ENCODE results near the gene FLNC. TPM values are rescaled to one million over a fixed set of nuclear protein-coding genes. Genes with fewer than 3 reads are reported as not detected.

FLNC gene
- total RNA-seq, 1 experiment from 2014 or later = 10.2 TPM

GRCh38 chr7:128854396-128854795, 24.2 kb downstream of the FLNC start:
- no TSS peak for BruUV-seq (replicated peaks)
- intact Hi-C loops (cut with micrococcal nuclease; ENCODE audit: unreplicated experiment) = no loop called here
- no peak for ATAC-seq
- Histone ChIP-seq H3K27ac (ENCODE audit: low read length) (no peak overlapping the region), H3K4me3 (ENCODE audit: low read depth in 2 of 2, low read length in 2 of 2) (no peak overlapping the region), H3K36me3 (ENCODE audit: control insufficient read depth, insufficient read depth, low read length) (no peaks in the 10 kb centered on the region), H3K9me3 (ENCODE audit: control insufficient read depth, insufficient read depth, low read depth, low read length) (no peaks in the 10 kb centered on the region), H3K27me3 (ENCODE audit: control insufficient read depth, insufficient read depth, low read length) (no peaks in the 10 kb centered on the region), H3K4me1 (ENCODE audit: control insufficient read depth, insufficient read depth, low read length) (no peaks in the 10 kb centered on the region)
- in situ Hi-C loops (cut with HindIII; ENCODE audit: low pct_unique_long_range_greater_than_20kb, low sequenced_read_pairs) = no loop called here
- no peak for TF ChIP-seq SIN3A (IDR thresholded peaks at IDR 0.05; ENCODE audit: borderline replicate concordance, insufficient read depth, low read depth, low read length)
- TF ChIP-seq TCF7L2 (IDR thresholded peaks at IDR 0.05; ENCODE audit: low read depth, low read length) = no peak
- TF ChIP-seq REST (IDR thresholded peaks at IDR 0.05; ENCODE audit: insufficient read depth in 1 of 2, low read depth in 2 of 2, low read length in 1 of 2) = no peak
- no peak for TF ChIP-seq POLR2AphosphoS5 (IDR thresholded peaks at IDR 0.05; ENCODE audit: low read depth, low read length)
- TF ChIP-seq CTCF (IDR thresholded peaks at IDR 0.05) = no peak
- ChIA-PET CTCF (no interaction called here), POLR2A (no interaction called here)
- DNase-seq (ENCODE audit: low read depth, low spot score) = no peak

- DNase-seq (ENCODE audit: low read depth, low spot score) (no peak), ATAC-seq (no peak)
- H3K4me3 ChIP-seq (ENCODE audit: low read depth in 2 of 2, low read length in 2 of 2) = no peak overlapping the region
- no peak overlapping the region for H3K27ac ChIP-seq (ENCODE audit: low read length)
- H3K9me3 ChIP-seq (ENCODE audit: control insufficient read depth, insufficient read depth, low read depth, low read length) = no peaks in the 10 kb centered on the region
- no peaks in the 10 kb centered on the region for H3K36me3 ChIP-seq (ENCODE audit: control insufficient read depth, insufficient read depth, low read length)
- H3K4me1 ChIP-seq (ENCODE audit: control insufficient read depth, insufficient read depth, low read length) = no peaks in the 10 kb centered on the region
- H3K27me3 ChIP-seq (ENCODE audit: control insufficient read depth, insufficient read depth, low read length) = no peaks in the 10 kb centered on the region
- in situ Hi-C loops (cut with HindIII; ENCODE audit: low pct_unique_long_range_greater_than_20kb, low sequenced_read_pairs) (no loop called here), intact Hi-C loops (cut with micrococcal nuclease; ENCODE audit: unreplicated experiment) (no loop called here)
- ChIA-PET POLR2A (no interaction called here), CTCF (no interaction called here)
- TF ChIP-seq TCF7L2 (IDR thresholded peaks at IDR 0.05; ENCODE audit: low read depth, low read length) (no peak), POLR2AphosphoS5 (IDR thresholded peaks at IDR 0.05; ENCODE audit: low read depth, low read length) (no peak), CTCF (IDR thresholded peaks at IDR 0.05) (no peak), REST (IDR thresholded peaks at IDR 0.05; ENCODE audit: insufficient read depth in 1 of 2, low read depth in 2 of 2, low read length in 1 of 2) (no peak), SIN3A (IDR thresholded peaks at IDR 0.05; ENCODE audit: borderline replicate concordance, insufficient read depth, low read depth, low read length) (no peak)
- BruUV-seq (replicated peaks) = no TSS peak
These were observed 25.4 kb downstream of the FLNC start for GRCh38 chr7:128855559-128855958.
